ENCODE data around the gene CST4. TPM values are rescaled to one million over a fixed set of nuclear protein-coding genes. Genes with fewer than 3 reads are reported as not detected.

The CST4 gene
- total RNA-seq, 2 donors from 2014 or later: 2.0 to 2.3 TPM

DNA sequence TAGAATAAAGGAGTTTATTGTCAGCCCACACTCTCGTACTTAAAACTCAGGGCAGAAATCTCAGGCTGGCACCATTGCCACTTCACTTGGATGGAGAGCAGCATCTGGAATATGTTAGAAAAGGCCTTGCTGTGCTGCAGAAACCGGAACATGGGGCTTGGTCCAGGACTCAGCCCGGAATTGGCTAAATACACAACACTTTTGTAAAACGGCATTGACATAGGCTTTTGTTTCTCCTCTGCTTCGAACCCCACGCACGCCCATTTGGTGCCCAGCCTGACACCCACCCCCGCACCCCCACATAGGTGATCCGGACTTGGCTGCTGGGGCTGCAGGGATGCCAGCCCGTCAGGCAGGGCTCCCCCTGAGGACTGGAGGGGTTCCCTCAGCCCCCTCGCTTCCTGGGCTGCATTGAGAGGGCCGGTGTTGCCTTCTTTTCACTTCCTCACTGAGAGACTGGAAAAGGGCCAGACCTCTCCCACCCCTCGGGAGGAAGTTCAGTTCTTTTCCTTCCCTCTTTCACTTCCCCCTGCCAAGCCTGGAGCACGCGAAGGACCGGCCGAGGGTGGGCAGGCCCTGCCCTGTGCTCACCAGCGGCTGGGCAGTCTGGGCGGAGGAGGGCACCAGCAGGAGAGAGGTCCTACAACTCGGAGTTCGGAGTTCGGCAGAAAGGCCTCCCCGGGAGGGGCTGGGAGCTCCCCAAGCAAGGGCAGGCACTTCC lies 33.2 kb downstream of the CST4 start:
- TF ChIP-seq, protein P1, sequence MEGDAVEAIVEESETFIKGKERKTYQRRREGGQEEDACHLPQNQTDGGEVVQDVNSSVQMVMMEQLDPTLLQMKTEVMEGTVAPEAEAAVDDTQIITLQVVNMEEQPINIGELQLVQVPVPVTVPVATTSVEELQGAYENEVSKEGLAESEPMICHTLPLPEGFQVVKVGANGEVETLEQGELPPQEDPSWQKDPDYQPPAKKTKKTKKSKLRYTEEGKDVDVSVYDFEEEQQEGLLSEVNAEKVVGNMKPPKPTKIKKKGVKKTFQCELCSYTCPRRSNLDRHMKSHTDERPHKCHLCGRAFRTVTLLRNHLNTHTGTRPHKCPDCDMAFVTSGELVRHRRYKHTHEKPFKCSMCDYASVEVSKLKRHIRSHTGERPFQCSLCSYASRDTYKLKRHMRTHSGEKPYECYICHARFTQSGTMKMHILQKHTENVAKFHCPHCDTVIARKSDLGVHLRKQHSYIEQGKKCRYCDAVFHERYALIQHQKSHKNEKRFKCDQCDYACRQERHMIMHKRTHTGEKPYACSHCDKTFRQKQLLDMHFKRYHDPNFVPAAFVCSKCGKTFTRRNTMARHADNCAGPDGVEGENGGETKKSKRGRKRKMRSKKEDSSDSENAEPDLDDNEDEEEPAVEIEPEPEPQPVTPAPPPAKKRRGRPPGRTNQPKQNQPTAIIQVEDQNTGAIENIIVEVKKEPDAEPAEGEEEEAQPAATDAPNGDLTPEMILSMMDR (conservative IDR thresholded peaks at IDR 0.05): no peak
- H3K27me3 Mint-ChIP-seq (ENCODE audit: insufficient read depth): no peaks in the 10 kb centered on the region
- H3K27me3 ChIP-seq (ENCODE audit: control insufficient read depth, insufficient read depth, low read length, poor library complexity, severe bottlenecking): no peaks in the 10 kb centered on the region
- H3K9me3 Mint-ChIP-seq: no peaks in the 10 kb centered on the region
- H3K4me1 Mint-ChIP-seq: peaks cover 36% of the 10 kb centered on the region
- H3K4me1 ChIP-seq (ENCODE audit: control insufficient read depth, insufficient read depth, low read length): peaks cover 13% of the 10 kb centered on the region
- no peak overlapping the region for H3K4me3 Mint-ChIP-seq
- no peak overlapping the region for H3K4me3 ChIP-seq (ENCODE audit: low read length)
- H3K27ac ChIP-seq (ENCODE audit: low read depth, low read length): no peak overlapping the region
- no peaks in the 10 kb centered on the region for H3K9me3 ChIP-seq (ENCODE audit: control insufficient read depth, low read length)
- H3K9ac ChIP-seq (ENCODE audit: extremely low read depth, low read length, poor library complexity, severe bottlenecking): no peak overlapping the region
- no peak overlapping the region for H3K27ac Mint-ChIP-seq
- H3K36me3 Mint-ChIP-seq (ENCODE audit: low read depth): peaks cover 4% of the 10 kb centered on the region
- no peaks in the 10 kb centered on the region for H3K36me3 ChIP-seq (ENCODE audit: control insufficient read depth, insufficient read depth, low read length)
- WGBS, 2 experiments (ENCODE audit: insufficient coverage in 1 of 2, insufficient read length in 1 of 2): 89 to 90% methylated on average over 10 to 23 of the region's 23 CpGs
- DNase-seq: no peak

DNA sequence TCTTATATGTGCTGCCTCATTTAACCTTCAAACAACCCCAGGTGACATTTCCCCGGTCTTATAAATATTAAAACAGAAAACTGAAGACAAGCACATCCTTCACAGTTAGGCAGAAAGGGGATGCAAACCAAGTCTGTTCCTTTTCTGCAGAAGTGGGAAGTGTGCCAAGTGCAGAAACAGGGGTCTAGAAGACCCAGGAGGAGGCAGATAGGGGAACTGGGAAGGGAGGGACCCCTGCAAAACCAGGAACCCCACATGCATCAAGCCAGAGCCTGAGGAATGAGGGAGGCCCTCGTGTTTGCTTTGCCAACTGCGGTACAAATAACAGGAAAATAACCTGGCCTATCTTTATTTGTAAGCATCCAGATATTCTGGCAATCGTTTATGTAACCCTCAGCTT lies 34.1 kb downstream of the CST4 start:
- no peaks in the 10 kb centered on the region for H3K9me3 Mint-ChIP-seq
- TF ChIP-seq, protein P1 (conservative IDR thresholded peaks at IDR 0.05): no peak
- H3K4me1 ChIP-seq (ENCODE audit: control insufficient read depth, insufficient read depth, low read length): peaks cover 12% of the 10 kb centered on the region
- no peak overlapping the region for H3K4me3 Mint-ChIP-seq
- H3K27me3 ChIP-seq (ENCODE audit: control insufficient read depth, insufficient read depth, low read length, poor library complexity, severe bottlenecking): no peaks in the 10 kb centered on the region
- H3K27me3 Mint-ChIP-seq (ENCODE audit: insufficient read depth): no peaks in the 10 kb centered on the region
- H3K27ac Mint-ChIP-seq: no peak overlapping the region
- H3K9ac ChIP-seq (ENCODE audit: extremely low read depth, low read length, poor library complexity, severe bottlenecking): no peak overlapping the region
- H3K36me3 Mint-ChIP-seq (ENCODE audit: low read depth): peaks cover 4% of the 10 kb centered on the region
- no peaks in the 10 kb centered on the region for H3K9me3 ChIP-seq (ENCODE audit: control insufficient read depth, low read length)
- H3K27ac ChIP-seq (ENCODE audit: low read depth, low read length): no peak overlapping the region
- 88 to 100% methylated on average over 2 to 4 of the region's 4 CpGs for WGBS, 2 experiments (ENCODE audit: insufficient coverage in 1 of 2, insufficient read length in 1 of 2)
- H3K36me3 ChIP-seq (ENCODE audit: control insufficient read depth, insufficient read depth, low read length): no peaks in the 10 kb centered on the region
- peak; percentile 7 for DNase-seq
- H3K4me3 ChIP-seq (ENCODE audit: low read length): no peak overlapping the region
- peaks cover 27% of the 10 kb centered on the region for H3K4me1 Mint-ChIP-seq

DNA sequence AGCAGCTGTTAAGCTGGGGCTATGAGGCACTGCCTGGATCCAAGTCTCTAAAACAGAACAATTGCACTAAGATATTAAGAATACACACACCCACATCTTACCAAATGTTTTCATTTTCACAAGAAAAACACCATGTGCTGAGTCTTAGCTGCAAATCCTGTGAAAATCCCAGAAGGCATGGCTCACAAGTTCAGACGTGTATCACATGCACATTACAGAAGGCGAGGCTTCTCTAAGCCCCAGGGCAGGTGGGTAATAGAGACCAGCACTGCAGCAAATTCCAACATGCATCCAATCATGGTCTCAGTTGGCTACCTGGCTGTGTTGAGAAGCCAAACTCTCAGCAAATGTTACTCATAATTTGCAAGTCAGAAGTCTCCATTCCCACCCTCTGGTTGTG lies 34.8 kb downstream of the CST4 start:
- Mint-ChIP-seq H3K9me3 (no peaks in the 10 kb centered on the region), H3K36me3 (ENCODE audit: low read depth) (peaks cover 4% of the 10 kb centered on the region), H3K4me1 (peaks cover 19% of the 10 kb centered on the region), H3K4me3 (no peak overlapping the region), H3K27me3 (ENCODE audit: insufficient read depth) (no peaks in the 10 kb centered on the region), H3K27ac (no peak overlapping the region)
- H3K27me3 ChIP-seq (ENCODE audit: control insufficient read depth, insufficient read depth, low read length, poor library complexity, severe bottlenecking): no peaks in the 10 kb centered on the region
- WGBS, 2 experiments (ENCODE audit: insufficient coverage in 1 of 2, insufficient read length in 1 of 2): 92 to 94% methylated on average over 2 of the region's 2 CpGs
- peak; percentile 10 for DNase-seq
- H3K9me3 ChIP-seq (ENCODE audit: control insufficient read depth, low read length): no peaks in the 10 kb centered on the region
- no peak overlapping the region for H3K9ac ChIP-seq (ENCODE audit: extremely low read depth, low read length, poor library complexity, severe bottlenecking)
- H3K36me3 ChIP-seq (ENCODE audit: control insufficient read depth, insufficient read depth, low read length): no peaks in the 10 kb centered on the region
- no peak overlapping the region for H3K4me3 ChIP-seq (ENCODE audit: low read length)
- H3K4me1 ChIP-seq (ENCODE audit: control insufficient read depth, insufficient read depth, low read length): peaks cover 8% of the 10 kb centered on the region
- TF ChIP-seq, protein P1 (conservative IDR thresholded peaks at IDR 0.05): no peak
- H3K27ac ChIP-seq (ENCODE audit: low read depth, low read length): no peak overlapping the region
